Measurements from ENCODE around the gene LMF1. TPM values are rescaled to one million over a fixed set of nuclear protein-coding genes. Genes with fewer than 3 reads are reported as not detected.

The LMF1 gene
- total and polyA plus RNA-seq, 2 of the 8 experiments (the other 6 are each of a cell fraction or from before 2014, with no cell fraction given) = 3.5 to 9.1 TPM

- H4K20me1 ChIP-seq (replicated peaks in 1 of 2; ENCODE audit: control insufficient read depth in 1 of 2, insufficient read depth in 2 of 2, low read length in 2 of 2) = peaks cover 0 to 2% of the 10 kb centered on the region in 2 experiments
- H2BK15ac ChIP-seq (ENCODE audit: low read length) = no peak overlapping the region
- H3K9ac ChIP-seq (replicated peaks in 1 of 4; ENCODE audit: extremely low read depth in 1 of 4, low read depth in 3 of 4, low read length in 3 of 4) = no peak overlapping the region
- no peak overlapping the region for H3K23ac ChIP-seq (ENCODE audit: insufficient read length)
- H3K9me3 ChIP-seq (ENCODE audit: insufficient read depth in 2 of 2, low read depth in 1 of 2, low read length in 1 of 2) = peaks cover 18 to 73% of the 10 kb centered on the region in 2 experiments
- no peak overlapping the region for H2BK120ac ChIP-seq (replicated peaks; ENCODE audit: low read depth, low read length)
- peaks cover 0 to 5% (median 0%) of the 10 kb centered on the region in 4 experiments; a peak in 1 of 7 replicates for H3K4me1 ChIP-seq (replicated peaks in 1 of 4; ENCODE audit: control insufficient read depth in 3 of 4, insufficient read depth in 4 of 4, low read length in 3 of 4)
- no peaks in the 10 kb centered on the region for H3K79me2 ChIP-seq (ENCODE audit: control insufficient read depth in 1 of 2, insufficient read depth in 2 of 2, low read length in 2 of 2)
- DNase-seq (ENCODE audit: low read depth in 1 of 2, low spot score in 2 of 2) (peak in 1 of 2 experiments; percentile 33), FAIRE-seq (no peak)
- H3K4me2 ChIP-seq (ENCODE audit: insufficient read depth in 1 of 2, low read depth in 2 of 2, low read length in 2 of 2) = peak overlapping the region; percentile 9 to 13; a peak in 1 of 4 replicates
- no peak overlapping the region for H2BK5ac ChIP-seq (ENCODE audit: low read depth, low read length)
- H3K79me1 ChIP-seq (ENCODE audit: low read depth, low read length) = no peaks in the 10 kb centered on the region
- H2AK5ac ChIP-seq (ENCODE audit: low read depth, low read length) = no peak overlapping the region
- no peaks in the 10 kb centered on the region for H3K27me3 ChIP-seq (replicated peaks in 1 of 4; ENCODE audit: control insufficient read depth in 3 of 4, extremely low read depth in 1 of 4, insufficient read depth in 3 of 4, low read length in 3 of 4)
- no peak overlapping the region for H2BK20ac ChIP-seq (ENCODE audit: low read length)
- CTCF ChIA-PET (ENCODE audit: partially characterized antibody) = interaction anchor here (1.8 kb wide), 1 partner anchor 17 kb away, joined by 5 read pairs; no protein-coding TSS in a partner anchor
- no peak overlapping the region for H3K56ac ChIP-seq (replicated peaks; ENCODE audit: insufficient read length, low read depth, low read length)
- H3K4ac ChIP-seq (replicated peaks; ENCODE audit: insufficient read length, low read depth, low read length) = no peak overlapping the region
- H4K5ac ChIP-seq (ENCODE audit: insufficient read length, low read depth, low read length) = no peak overlapping the region
- H2AFZ ChIP-seq (ENCODE audit: low read length) = no peak overlapping the region; the same call in 1 of the 2 replicates
- no peak overlapping the region for H4K91ac ChIP-seq (replicated peaks; ENCODE audit: insufficient read length, low read length)
- 76% methylated on average over 33 of the region's 39 CpGs; no CpG with 5 or more reads in 1 of the 2 experiments for WGBS, 2 experiments (ENCODE audit: extremely low coverage in 1 of 2, insufficient coverage in 1 of 2, insufficient read length in 1 of 2, insufficient replicate concordance in 2 of 2, low coverage in 1 of 2, low lambda C conversion rate in 2 of 2, missing lambda C conversion rate in 1 of 2)
- H2BK12ac ChIP-seq (ENCODE audit: low read depth, low read length) = no peak overlapping the region
- peaks cover 10% of the 10 kb centered on the region; the same call in 1 of the 2 replicates for H3K23me2 ChIP-seq (ENCODE audit: low read depth, low read length)
- no peak for TF ChIP-seq KDM4A (IDR thresholded peaks at IDR 0.05; ENCODE audit: low read depth, low read length, severe bottlenecking)
- no peak for TF ChIP-seq NRF1 (IDR thresholded peaks at IDR 0.05; ENCODE audit: low read depth, low read length)
- TF ChIP-seq SIX5 (IDR thresholded peaks at IDR 0.05; ENCODE audit: low read depth, low read length) = no peak
- TF ChIP-seq CBX5 (IDR thresholded peaks at IDR 0.05; ENCODE audit: low read depth, low read length) = no peak
- no peak for TF ChIP-seq E2F6 (IDR thresholded peaks at IDR 0.05)
- no peak for TF ChIP-seq RBBP5 (IDR thresholded peaks at IDR 0.05; ENCODE audit: borderline replicate concordance, low read depth, low read length)
- no peak for TF ChIP-seq CHD1 (IDR thresholded peaks at IDR 0.05; ENCODE audit: low read depth, low read length)
- no peak for TF ChIP-seq TBP (IDR thresholded peaks at IDR 0.05; ENCODE audit: low read depth, low read length)
- TF ChIP-seq SP4 (IDR thresholded peaks at IDR 0.05; ENCODE audit: low read length) = no peak
- TF ChIP-seq CBX8 (IDR thresholded peaks at IDR 0.05; ENCODE audit: borderline replicate concordance, low read depth, low read length) = no peak
- H4K8ac ChIP-seq (ENCODE audit: extremely low read depth, insufficient read depth, low read length) = peak overlapping the region; percentile 51; the same call in 1 of the 2 replicates
- H3K14ac ChIP-seq (ENCODE audit: insufficient read length) = no peak overlapping the region
- H3K27ac ChIP-seq (ENCODE audit: low read depth, low read length) = no peak overlapping the region
- H3K4me3 ChIP-seq (ENCODE audit: extremely low read depth in 1 of 4, insufficient read depth in 2 of 4, low read depth in 3 of 4, low read length in 4 of 4) = no peak overlapping the region
- POLR2A ChIA-PET (ENCODE audit: partially characterized antibody) = no interaction called here
- H3K18ac ChIP-seq (ENCODE audit: extremely low read depth, low read length) = peak overlapping the region; percentile 19; the same call in 1 of the 2 replicates
- no peaks in the 10 kb centered on the region for H3K36me3 ChIP-seq (ENCODE audit: control insufficient read depth in 2 of 4, insufficient read depth in 4 of 4, low read length in 3 of 4)
Observed at GRCh38 chr16:997440-998051, 26.8 kb upstream of the LMF1 start.

Measured in H1 (cell line).